H4 (cell line): ENCODE measurements around the gene APLN. TPM values are rescaled to one million over a fixed set of nuclear protein-coding genes. Genes with fewer than 3 reads are reported as not detected.

ENCODE experiments used
- DNase-seq: peaks from one replicate; pipeline ENCODE4 v3.0.0-alpha.2; 2015; ENCODE audit warnings: low spot score
- total RNA-seq: library from RNA; depleted of rRNA; stranded (reverse); fragments of >200 nt; shearing (Covaris generic); gene quantifications from 2 replicates; pipeline ENCODE4 v1.2.3, GENCODE V29; 2014; rRNA removed

Gene APLN, protein sequence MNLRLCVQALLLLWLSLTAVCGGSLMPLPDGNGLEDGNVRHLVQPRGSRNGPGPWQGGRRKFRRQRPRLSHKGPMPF
- total RNA-seq: 0.19 and 0.74 TPM in 2 replicates

DNA sequence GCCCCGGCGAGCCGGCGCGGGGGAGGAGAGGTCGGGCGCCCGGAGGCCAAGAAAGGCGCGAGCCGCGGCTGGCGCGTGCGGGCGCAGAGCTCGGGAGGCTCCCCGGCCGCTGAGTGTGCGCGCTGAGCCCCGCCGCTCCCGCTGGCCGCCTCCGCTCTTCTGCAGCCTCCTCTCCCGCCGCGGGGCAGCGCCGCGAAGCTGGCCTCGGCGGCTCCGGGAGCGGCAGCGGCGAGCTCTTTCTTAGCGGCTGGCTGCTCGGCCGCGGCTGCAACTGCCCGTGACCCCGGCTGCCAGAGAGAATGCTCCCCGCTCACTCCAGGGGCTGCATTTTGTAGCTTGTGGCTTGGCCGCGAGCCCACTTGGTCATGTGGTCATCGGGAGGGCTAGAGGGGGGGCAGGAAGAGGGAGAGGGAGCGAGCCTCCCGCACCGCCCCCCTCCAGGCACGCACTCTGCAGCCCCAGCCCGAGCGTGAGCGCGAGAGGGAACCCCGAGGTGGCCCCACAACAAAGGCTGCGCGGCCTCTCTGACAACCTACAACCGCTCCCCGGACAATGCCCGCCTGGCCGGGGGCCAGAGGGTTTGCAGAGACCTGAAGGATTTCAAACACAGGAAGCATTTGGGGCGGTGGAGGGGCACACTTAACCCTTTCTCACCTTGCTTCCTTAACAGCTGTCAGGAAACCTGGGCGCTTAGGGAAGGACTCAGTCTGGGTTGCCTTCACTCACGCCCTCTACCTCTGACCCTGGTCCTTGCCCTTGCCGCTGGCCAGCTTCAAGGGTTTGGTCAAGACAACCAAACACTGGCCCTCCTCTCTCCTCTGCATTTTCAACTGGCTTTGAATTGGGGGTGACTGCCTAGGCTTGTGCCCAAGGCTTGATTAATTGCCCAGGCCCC is at the start of gene APLN:
TSS of gene APLN (minus strand) at position 305 of the 895 bp plus-strand sequence. CDS start 326 bp downstream, outside the sequence.
- DNase-seq: peak; percentile 16

DNA sequence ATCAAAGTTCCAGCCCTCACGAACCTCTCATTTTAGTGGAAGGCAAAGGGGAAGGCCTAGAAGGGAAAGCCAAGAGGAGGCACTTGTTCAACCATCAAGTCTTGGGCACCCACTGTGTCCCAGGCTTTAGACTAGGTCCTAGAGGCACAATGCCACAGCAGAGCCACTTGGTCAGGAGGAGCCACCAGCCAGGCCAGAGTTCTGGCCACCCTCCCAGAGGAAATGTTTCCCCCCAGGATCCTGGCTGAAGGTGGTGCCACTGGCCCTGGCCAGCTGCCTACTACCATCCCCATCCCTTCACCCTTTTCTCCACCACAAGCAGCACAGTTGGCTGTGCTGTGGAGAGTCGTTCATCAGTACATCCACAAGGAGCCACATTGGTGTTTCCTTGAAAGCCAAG is 49.7 kb upstream of the APLN start:
- DNase-seq: no peak

DNA sequence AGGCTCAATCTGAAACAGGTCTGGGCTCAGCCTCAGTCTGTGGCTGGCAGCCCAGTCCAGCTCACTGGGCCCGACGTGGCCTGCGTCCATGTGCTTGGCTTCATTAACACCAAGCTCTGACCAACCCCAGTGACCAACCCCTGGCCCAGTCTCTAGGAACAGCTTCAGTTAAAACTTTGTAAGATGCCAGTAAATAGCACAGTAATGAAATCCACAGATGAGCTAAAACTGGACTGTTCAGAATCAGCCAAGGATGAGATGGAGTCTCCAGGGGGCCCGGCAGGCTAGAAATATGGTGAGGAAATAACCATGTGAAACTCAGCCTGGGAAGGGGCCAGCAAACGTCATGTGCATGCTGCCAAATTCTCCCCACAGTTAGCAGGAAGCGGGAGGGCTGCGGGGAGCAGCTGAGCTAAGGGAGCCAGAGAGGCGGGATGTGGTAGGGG is 46.9 kb upstream of the APLN start:
- no peak for DNase-seq

DNA sequence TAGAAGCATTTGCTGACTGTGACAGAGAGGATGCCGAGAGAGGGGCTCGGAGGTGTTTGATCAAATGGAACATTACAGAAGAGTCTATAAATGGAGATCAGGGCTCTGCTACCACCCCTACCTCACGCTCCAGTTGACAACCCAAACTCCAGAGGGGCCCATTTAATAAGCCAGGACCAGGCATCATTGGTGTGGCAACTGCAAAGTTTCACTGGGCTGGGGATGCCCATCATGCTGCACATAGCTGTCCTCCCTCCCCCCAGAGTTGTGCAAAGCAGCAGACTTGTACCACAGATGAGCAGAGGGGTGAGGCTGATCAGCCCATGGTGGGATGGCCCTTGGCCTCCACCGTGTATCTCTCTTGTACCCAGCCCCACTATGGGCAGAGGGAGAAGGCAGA is 45.8 kb upstream of the APLN start:
- DNase-seq: no peak

DNA sequence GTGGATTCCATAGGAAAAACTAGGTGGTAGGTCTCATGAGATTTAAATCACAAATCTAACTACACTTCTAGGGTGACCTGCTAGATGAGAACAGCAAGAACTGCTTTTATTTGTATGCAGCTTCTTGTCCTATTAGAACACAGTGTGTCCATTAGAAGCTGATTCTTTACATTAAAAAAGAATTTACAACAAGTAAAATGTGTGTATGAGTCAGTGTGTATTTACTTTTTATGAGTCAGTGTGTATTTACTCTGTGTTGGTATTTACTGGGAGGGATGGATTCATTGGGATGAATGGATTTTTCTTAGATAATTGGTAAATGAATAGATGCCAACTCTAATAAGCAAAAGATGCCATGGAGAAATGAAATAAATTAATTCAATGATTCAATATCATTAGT is 43.4 kb upstream of the APLN start:
- DNase-seq: no peak

DNA sequence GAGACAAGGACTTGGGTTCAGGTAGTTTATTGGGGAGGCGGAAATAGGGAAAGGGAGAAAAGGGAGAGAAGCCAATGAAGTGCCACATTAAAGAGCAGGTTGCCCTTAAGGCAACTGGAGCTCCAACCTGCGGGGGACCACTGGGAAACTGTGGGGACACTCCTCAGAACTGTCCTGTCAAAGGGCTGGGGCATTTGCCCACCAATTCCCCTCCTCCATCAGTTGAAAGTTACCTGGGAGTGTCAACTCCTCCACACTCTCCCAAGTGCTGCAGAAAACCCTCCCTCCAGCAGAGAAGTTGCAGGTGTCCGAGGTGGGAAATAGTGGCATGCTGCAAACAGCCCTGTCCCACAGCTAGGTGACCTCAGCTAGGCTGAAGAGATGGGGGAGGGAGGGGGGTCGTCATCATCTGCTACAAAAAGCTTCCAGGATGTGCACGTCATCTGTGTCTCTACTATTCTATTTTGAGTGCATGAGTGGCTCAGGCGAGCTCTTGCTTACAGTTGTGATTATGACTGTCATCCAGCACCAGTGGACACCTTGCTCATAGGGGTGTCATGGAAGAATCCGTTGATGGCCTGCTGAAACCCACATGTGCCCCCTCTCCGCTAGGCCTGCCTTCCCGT is 42.6 kb upstream of the APLN start:
- DNase-seq: no peak

DNA sequence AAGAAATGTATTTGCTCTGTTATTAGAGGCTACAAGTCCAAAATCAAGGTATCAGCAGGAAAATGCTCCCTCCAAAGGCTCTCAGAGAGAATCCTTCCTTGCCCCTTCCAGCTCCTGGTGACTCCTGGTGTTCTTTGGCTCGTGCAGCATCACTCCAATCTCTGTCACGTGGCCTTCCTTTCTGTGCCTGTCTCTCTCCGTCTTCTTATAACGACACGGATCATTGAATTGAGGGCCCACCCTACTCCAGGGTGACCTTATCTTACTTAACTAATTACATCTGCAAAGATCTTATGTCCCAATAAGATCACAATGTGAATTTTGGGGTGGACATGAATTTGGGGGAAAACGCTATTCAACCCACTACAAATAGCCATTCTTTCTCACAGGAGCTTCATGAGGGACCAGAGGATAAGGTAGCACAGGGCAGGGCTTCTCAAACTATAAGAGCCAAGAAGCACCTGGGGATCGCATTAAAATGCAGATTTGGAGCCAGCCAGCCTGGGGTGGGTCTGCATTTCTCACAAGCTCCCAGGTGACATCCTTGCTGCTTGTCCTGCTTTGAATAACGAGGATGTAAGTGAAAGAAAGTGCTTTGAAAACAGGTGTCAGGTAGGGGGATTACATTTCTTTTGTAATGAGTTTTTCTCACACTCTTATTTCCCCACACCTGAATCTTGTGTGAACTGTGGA is 41.9 kb upstream of the APLN start:
- DNase-seq: no peak

DNA sequence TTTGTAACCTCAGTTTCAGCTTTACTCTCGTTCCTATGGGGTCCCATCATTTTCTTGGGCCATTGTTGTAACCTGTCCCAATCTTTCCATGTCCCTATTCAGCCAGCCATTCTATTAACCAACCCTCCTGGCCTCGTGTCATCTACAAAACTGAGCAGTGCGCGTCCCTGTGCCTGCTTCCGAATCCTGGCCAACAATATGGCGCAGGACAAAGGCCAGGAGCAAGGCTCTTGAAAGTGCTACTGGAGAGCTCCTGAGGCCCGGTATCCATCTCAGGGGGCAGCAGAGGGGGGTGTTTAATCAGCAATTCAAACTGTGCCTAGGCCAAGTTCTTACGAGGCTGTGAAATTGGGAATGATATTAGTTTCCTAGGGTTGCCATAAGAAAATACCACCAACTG is 41.2 kb upstream of the APLN start:
- no peak for DNase-seq

DNA sequence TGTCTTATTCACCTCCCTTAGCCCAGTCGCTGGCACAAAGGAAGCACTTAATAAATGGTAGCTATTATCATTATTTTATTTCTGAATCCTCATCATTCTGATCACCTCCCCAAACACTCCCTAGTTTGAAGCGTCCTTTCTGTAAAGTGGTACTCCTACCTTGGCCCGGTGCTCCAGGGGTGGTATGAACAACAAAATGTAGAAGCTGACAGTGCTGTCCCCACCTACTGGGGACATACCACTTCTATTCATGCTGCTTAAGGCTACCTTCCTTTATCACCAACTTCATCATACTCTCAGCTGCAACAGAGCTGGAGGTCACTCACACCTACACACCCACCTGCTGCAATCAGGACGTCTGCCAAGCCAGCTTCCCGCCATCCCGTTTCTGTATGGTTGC is 40.8 kb upstream of the APLN start:
- DNase-seq: no peak

DNA sequence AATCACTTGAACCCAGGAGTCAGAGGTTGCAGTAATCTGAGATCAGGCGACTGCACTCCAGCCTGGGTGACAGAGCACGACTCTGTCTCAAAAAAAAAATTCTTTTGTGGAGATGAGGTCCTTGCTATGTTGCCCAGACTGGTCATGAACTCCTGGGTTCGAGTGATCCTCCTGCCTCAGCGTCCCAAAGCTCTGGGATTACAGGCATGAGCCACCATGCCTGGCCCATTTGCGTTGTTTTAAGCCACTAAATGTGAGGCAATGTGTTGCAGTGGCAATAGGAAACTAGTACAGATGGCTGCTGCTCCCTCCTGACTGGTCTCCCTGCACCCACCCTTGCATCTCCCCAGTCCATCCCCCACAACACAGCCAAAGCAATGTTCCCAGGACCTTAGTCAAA is 40.0 kb upstream of the APLN start:
- DNase-seq: no peak

DNA sequence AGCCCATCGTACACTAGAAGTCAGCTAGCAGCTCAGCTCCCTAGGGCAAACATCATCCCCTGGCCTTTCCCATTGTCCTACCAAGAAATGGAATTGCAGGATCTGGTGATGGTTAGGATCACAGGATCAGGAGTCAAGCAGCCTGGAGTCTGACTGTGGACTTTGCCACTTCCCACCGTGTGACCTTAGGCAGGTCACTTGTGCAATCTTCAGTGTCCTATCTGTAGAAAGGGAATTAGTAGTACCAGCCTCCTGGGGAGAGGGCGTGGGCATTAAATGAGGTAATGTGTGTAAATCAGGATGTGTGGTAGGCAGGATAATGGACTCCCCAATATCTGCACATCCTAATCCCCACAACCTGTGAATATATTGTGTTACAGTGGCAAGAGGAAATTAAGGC is 38.6 kb upstream of the APLN start:
- no peak for DNase-seq

DNA sequence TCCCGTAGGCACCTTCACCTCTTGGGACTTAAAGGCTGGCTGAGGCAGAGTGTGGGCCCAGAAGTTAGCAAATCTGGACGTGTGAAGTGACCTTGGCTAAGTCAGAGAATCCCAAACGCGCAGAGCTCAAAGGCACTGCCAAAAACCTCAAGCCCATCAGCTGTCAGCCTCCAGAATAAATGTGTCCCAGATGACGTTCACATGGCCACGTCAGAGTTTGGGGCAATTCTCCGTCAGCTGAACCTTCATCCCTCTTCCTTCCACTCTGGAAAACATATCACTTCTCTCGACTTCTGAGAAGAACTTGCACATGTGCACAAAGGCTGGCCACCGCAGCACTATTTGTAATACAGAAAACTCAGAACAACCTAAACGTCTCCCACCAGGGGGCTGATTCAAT is 35.7 kb upstream of the APLN start:
- no peak for DNase-seq

DNA sequence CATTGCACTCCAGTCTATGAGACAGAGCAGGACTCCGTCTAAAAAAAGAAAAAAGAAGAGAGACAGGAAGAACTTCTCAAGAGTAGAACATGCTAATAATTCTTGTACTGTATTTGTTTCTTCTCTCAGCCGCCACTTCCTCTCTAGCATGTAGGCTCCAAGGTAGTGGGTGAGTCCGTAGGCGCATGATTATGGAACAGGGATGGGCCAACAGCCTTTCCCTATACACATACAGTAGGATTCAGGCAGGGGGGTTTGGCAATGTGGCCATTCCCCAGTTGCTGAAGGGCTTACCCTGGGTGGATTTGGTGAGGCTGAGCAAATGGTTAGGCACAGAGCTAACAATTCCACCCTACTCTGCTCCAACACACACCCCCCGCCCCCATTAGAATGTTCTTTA is 35.0 kb upstream of the APLN start:
- DNase-seq: no peak

DNA sequence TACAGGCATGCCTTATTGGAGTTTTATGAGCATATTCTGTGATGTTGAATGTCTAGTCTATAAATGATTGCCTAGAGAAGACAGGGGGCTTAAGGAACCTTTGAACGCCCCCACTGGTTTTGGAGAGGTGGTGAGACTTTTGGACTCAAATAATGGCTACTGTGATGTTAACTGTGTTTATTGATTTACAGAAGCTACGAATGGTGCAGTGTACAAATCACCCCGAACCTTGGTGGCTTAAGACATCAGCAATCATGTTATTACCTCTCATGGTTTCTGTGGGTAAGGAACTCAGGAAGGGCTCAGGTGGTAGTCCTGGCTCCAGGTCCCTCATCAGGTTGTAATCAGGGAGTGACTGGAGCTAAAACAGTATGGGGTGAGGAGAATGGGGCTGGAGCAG is 33.3 kb upstream of the APLN start:
- DNase-seq: no peak

DNA sequence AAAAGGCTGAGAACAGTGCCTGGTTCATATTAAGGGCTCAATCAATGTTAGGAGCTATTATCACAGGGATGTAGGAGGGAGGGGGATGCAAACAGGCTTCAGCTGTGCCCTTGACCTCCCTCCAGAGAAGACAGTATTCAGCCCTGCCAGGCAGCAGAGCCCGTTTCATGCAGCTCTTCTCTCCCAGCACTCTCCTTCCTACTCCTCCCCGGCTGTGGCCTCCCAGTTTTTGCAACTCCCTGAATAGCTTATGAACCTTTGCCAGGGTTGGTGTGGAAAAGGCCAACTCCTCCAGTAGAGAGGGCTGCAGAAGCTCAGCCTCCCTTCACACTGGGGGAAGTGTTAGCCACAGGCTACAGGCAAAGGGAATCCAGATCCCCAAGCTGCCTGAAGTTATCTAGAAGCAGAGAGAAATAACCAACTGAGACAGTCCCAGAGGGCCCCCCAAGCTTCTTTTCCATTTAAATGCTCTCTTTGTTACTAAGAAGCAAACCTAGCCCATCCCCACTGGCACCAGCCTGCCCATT is 31.7 kb upstream of the APLN start:
- no peak for DNase-seq

DNA sequence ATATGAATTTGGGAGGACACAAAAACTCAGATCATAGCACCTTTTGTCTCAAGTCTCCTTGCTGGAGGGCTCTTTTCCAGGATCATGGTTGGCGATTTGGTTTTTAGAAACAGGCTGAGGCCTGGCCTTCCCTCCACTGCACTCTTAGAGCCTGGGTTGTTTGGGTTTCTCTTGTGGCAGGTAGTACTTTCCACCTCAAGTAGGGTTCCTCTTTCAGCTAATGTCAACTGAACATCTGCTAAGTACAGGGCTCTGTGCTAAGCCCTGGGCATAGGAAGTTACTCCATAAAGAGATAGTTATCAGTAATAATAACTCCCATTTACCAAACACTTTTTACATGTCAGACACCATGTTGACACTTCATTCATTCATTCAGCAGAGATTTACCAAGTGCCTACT is 28.2 kb upstream of the APLN start:
- no peak for DNase-seq

DNA sequence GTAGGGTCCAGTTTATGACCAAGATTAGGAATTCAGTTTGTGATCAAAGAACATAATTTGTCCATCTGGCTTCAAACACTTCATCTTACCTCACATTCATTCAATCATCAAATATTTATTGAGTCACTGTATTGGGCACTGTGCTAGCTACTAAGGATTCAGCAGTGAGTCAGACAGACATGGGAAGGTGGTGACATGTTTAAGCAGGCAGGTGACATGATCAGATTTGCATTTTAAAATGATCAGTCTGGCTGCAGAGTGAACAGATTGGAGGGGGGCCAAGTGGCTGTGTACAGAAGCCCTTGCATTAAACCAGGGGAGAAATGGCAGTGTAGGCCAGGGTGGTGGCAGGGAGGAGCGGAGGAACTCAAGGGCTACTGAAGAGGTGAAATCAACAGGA is 25.1 kb upstream of the APLN start:
- DNase-seq: no peak

DNA sequence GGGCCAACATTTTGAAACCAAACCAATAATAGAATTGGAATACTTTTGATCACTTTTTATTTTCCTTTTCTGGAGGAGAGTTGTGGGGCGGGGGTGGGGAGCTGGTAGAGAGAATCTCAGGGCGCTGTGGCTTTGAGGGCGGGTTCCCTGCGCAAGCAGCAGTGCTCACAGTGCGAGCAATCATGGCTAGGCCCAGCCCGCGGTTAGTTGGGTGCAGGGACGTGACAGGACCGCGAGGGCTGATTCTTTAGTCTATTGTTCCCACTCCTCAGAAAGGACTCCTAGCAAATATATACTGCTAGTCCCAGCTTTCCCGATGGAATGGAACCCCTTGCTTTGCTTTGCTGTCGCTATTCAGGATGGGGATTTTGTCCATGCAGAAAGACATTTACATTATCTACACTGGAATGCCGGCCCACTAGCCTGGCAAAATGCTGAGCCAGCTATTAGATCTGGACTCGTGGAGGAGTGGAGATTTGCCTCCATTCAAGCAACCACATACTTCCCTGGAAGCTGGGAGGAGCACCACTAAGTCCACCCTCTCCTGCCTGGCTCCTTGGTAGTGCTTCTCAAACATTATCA is 23.9 kb upstream of the APLN start:
- no peak for DNase-seq

DNA sequence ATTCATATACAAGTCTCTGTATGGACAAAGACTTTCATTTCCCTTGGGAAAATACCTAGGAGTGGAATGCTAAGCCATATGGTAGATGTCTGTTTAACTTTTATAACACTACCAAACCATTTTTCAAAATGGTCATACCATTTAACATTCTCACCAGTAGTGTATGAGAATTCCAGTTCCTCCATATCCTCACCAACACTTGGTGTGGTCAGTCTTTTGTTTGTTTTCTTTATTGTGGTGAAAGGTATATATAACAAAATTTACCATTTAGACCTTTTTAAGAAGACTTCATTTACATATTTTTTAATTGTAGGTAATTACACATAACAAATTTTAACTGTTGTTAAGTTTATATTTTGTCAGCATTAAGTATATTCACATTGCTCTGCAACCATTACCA is 12.7 kb upstream of the APLN start:
- no peak for DNase-seq

DNA sequence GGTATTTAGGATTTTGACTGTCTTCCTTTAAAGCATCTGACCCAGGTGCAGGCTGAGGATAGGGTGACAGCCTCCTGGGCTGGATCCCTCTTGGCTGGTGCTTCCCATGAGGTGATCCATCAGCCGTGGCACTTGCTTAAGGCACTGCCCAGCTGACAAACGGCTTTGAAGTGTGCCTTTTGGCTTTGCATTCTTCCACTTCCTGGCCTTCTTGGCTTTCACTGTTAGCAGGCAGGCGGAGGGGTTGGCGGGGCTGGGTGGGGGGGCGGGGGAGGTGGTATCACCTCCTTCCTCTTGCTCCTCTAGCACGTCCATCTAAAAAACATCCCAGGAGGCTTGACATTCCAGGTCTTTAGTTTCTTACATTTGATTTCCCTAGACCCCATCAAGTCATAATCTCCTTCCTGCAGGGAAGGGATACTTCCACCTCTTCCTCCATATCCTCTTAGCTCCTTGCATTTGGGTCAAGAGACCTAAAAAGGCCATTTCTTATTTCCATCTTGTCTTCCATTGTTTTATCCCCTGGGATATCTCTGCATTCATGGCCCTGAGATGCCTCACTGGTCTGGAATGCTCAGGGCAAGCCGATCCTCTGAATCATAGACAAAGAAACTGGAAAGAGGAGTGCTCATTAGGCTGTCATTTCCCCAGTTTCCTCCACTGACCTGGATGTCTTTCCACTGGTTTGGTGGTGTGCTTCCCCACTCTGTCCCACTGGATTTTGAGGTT is 11.3 kb upstream of the APLN start:
- DNase-seq: peak; percentile 61

DNA sequence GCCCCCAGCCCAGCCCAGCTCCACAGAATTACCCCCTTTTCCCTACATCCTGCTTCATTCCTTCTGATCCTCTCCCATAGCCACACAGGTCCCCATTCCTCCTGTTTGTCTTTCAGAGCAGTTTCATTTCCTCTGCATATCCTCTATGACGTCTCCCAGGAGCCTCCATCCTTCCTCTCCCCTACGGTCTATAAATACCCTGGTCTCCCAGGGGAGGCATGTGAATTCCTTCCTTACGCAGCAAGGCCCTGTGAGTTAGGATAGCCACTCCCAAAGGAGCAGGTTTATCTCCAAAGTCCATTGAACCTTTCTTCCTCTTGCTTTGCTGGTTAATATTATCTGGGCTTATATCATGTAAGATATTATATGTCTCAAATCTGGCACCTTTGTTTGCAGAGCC is 8.4 kb upstream of the APLN start:
- no peak for DNase-seq
